OCI-LY7 (cell line): Measurements from ENCODE around the gene PDRG1. TPM values are rescaled to one million over a fixed set of nuclear protein-coding genes. Genes with fewer than 3 reads are reported as not detected.

Experiments
- BruUV-seq: library from RNA; stranded (reverse); fragments of 400-500 nt; replicated peaks from 2 replicates; lab custom pipeline; 2021; lab: Mats Ljungman, UMichigan
- CTCF ChIA-PET: fragments of 300-600 bp; sonication (Branson Sonifier 250); formaldehyde crosslinking; loops from one replicate; lab custom pipeline; 2022; ENCODE audit warnings: antibody characterized with exemption; ENCODE audit not compliant: unreplicated experiment; lab: Charles Lee
- POLR2A ChIA-PET: fragments of 300-600 bp; sonication (Branson Sonifier 250); formaldehyde crosslinking; loops from one replicate; lab custom pipeline; 2022; ENCODE audit warnings: antibody characterized with exemption; lab: Charles Lee
- DNase-seq: peaks from one replicate; pipeline ENCODE4 v3.0.0-alpha.2; 2015; ENCODE audit warnings: low spot score
- H2AFZ ChIP-seq: fragments of 200-600 bp; sonication (generic), shearing (Covaris generic); 2 replicates; pipeline ENCODE4 v1.6.1; 2014; ENCODE audit warnings: mild to moderate bottlenecking, antibody characterized with exemption, low read length, moderate library complexity
- H3K27ac ChIP-seq: fragments of 200-600 bp; sonication (generic); 2 replicates; pipeline ENCODE4 v1.5.1; 2014; ENCODE audit warnings: mixed run types, low read depth, mild to moderate bottlenecking, moderate library complexity, low read length, inconsistent platforms; ENCODE audit not compliant: poor library complexity, severe bottlenecking
- H3K36me3 ChIP-seq: fragments of 200-600 bp; sonication (generic); 2 replicates; pipeline ENCODE4 v1.6.1; 2014; ENCODE audit warnings: mild to moderate bottlenecking, antibody characterized with exemption, low read length, moderate library complexity, mixed read lengths; ENCODE audit not compliant: insufficient read depth
- H3K4me1 ChIP-seq: fragments of 200-600 bp; sonication (generic); 2 replicates; pipeline ENCODE4 v1.5.1; 2014; ENCODE audit warnings: mild to moderate bottlenecking, low read length; ENCODE audit not compliant: insufficient read depth, poor library complexity, severe bottlenecking
- H3K4me2 ChIP-seq: fragments of 200-600 bp; sonication (generic); 2 replicates; pipeline ENCODE4 v1.6.1; 2014; ENCODE audit warnings: mild to moderate bottlenecking, low read length
- H3K4me3 ChIP-seq: fragments of 200-600 bp; sonication (generic); 2 replicates; pipeline ENCODE4 v1.5.1; 2014; ENCODE audit warnings: mild to moderate bottlenecking, low read depth, low read length; ENCODE audit not compliant: poor library complexity, severe bottlenecking
- H3K79me2 ChIP-seq: fragments of 200-600 bp; sonication (generic); 2 replicates; pipeline ENCODE4 v1.6.1; 2016; ENCODE audit warnings: low read depth, mild to moderate bottlenecking, low read length, moderate library complexity, mixed read lengths; ENCODE audit not compliant: insufficient read depth
- H3K9me2 ChIP-seq: fragments of 200-600 bp; sonication (generic); 2 replicates; pipeline ENCODE4 v1.6.1; 2016; ENCODE audit warnings: mild to moderate bottlenecking, low read length, mixed read lengths; ENCODE audit not compliant: insufficient read depth
- H3K9me3 ChIP-seq: fragments of 200-600 bp; sonication (generic); 2 replicates; pipeline ENCODE4 v1.6.1; 2014; ENCODE audit warnings: mild to moderate bottlenecking, mixed run types, low read length, mixed read lengths
- H4K20me1 ChIP-seq: fragments of 200-600 bp; sonication (generic); 2 replicates; pipeline ENCODE4 v1.6.1; 2014; ENCODE audit warnings: mild to moderate bottlenecking, antibody characterized with exemption, low read length, moderate library complexity, mixed read lengths; ENCODE audit not compliant: insufficient read depth
- CTCF ChIP-seq: fragments of 200-600 bp; sonication (generic); conservative IDR thresholded peaks from 2 replicates; pipeline ENCODE4 v1.5.1; 2014; ENCODE audit warnings: mild to moderate bottlenecking, antibody characterized with exemption, low read length, moderate library complexity, mixed read lengths
- EZH2phosphoT487 ChIP-seq: fragments of 200-600 bp; sonication (generic); IDR thresholded peaks from 2 replicates; pipeline ENCODE4 v1.6.1; 2018; ENCODE audit warnings: low read depth, borderline replicate concordance, mild to moderate bottlenecking, mixed run types, antibody characterized with exemption, low read length, moderate library complexity, mixed read lengths
- intact Hi-C: fragments of 100-400 bp; cut with micrococcal nuclease; formaldehyde crosslinking; loops from one replicate; pipeline ENCODE4 v1.10.0; 2022; ENCODE audit not compliant: unreplicated experiment
- total RNA-seq, 2 experiments: library from RNA; depleted of rRNA in 1 of 2; stranded (reverse); fragments of >200 nt in 1 of 2; shearing (Covaris generic) in 1 of 2; gene quantifications; 2 replicates each; pipeline ENCODE4 v1.2.3, GENCODE V29; 2014 to 2022

The PDRG1 gene
- total RNA-seq, 2 experiments from 2014 or later, result 9.7 to 22.5 TPM

- H3K9me2 ChIP-seq, result no peaks in the 10 kb centered on the region
- H3K79me2 ChIP-seq, result no peaks in the 10 kb centered on the region
- H3K4me2 ChIP-seq, result no peak overlapping the region
- no peak overlapping the region for H3K27ac ChIP-seq
- H3K9me3 ChIP-seq, result no peaks in the 10 kb centered on the region
- H3K4me1 ChIP-seq, result no peaks in the 10 kb centered on the region
- H4K20me1 ChIP-seq, result no peaks in the 10 kb centered on the region
- intact Hi-C loops, result no loop called here
- ChIA-PET CTCF (no interaction called here), POLR2A (interaction anchor here (0.6 to 1.1 kb wide), 2 partner anchors 34 to 1289 kb away, joined by 3 to 4 read pairs; no protein-coding TSS in a partner anchor)
- H3K4me3 ChIP-seq, result no peak overlapping the region
- TF ChIP-seq CTCF (no peak), EZH2phosphoT487 (no peak)
- DNase-seq, result no peak
- H2AFZ ChIP-seq, result no peak overlapping the region
- no TSS peak for BruUV-seq
- H3K36me3 ChIP-seq, result no peaks in the 10 kb centered on the region
Observed at GRCh38 chr20:31913431-31914157, 38.3 kb downstream of the PDRG1 start.

- H3K36me3 ChIP-seq, result no peaks in the 10 kb centered on the region
- H3K27ac ChIP-seq, result no peak overlapping the region
- no peak for DNase-seq
- no peaks in the 10 kb centered on the region for H3K79me2 ChIP-seq
- no peaks in the 10 kb centered on the region for H3K9me3 ChIP-seq
- H2AFZ ChIP-seq, result no peak overlapping the region
- no peaks in the 10 kb centered on the region for H4K20me1 ChIP-seq
- CTCF ChIA-PET, result no interaction called here
- no peak overlapping the region for H3K4me3 ChIP-seq
- H3K4me1 ChIP-seq, result no peaks in the 10 kb centered on the region
- BruUV-seq, result no TSS peak
- POLR2A ChIA-PET, result interaction anchor here (0.5 to 0.6 kb wide), 2 partner anchors 17 to 53 kb away, joined by 3 to 4 read pairs; no protein-coding TSS in a partner anchor
- H3K4me2 ChIP-seq, result no peak overlapping the region
- H3K9me2 ChIP-seq, result no peaks in the 10 kb centered on the region
- intact Hi-C loops, result no loop called here
- TF ChIP-seq EZH2phosphoT487, result no peak
- no peak for TF ChIP-seq CTCF
Observed at GRCh38 chr20:31910071-31910803, 41.6 kb downstream of the PDRG1 start.
